Mucosa of descending colon (tissue), 3 donors: ENCODE measurements around the gene NT5DC1. TPM values are rescaled to one million over a fixed set of nuclear protein-coding genes. Genes with fewer than 3 reads are reported as not detected.
A peak's percentile ranks its signal among the peaks of the same experiment; 100 is the strongest.

ENCODE experiments used
- ATAC-seq: fragments of 200-7000 bp; cut with Tn5 transposase; one replicate; pipeline ENCODE4 v1.9.1; 2020; ENCODE audit warnings: mild to moderate bottlenecking, moderate library complexity
- DNase-seq, 3 donors: peaks; one replicate each; pipeline ENCODE4 v3.0.0-alpha.2; 2020
- H3K36me3 ChIP-seq: fragments of 200-600 bp; one replicate; pipeline ENCODE4 v1.8.0; 2021; ENCODE audit warnings: low read depth, mild to moderate bottlenecking
- H3K4me1 ChIP-seq: fragments of 200-600 bp; one replicate; pipeline ENCODE4 v1.8.0; 2021; ENCODE audit warnings: low read depth, mild to moderate bottlenecking
- H3K4me3 ChIP-seq: fragments of 200-600 bp; one replicate; pipeline ENCODE4 v1.8.0; 2021; ENCODE audit warnings: mild to moderate bottlenecking
- H3K9me3 ChIP-seq: fragments of 200-600 bp; one replicate; pipeline ENCODE4 v1.8.0; 2021; ENCODE audit warnings: mild to moderate bottlenecking
- intact Hi-C, 2 donors: fragments of 100-400 bp; cut with DNase I in 1 of 2; cut with micrococcal nuclease in 1 of 2; formaldehyde crosslinking; loops; one replicate each; pipeline versions ENCODE4 v1.11.0 to v1.11.1; 2022; cut with DNase I, micrococcal nuclease
- total RNA-seq, 3 donors: library from RNA; stranded (reverse); fragmentation: NEBNext Ultra II Directional in 2 of 3; extraction: Animal tissue kit (Norgen Biotek cat#: 25700) in 2 of 3; gene quantifications; one replicate each; pipeline versions ENCODE4 v1.2.1 to v1.2.4, GENCODE V29; 2021 to 2023
- TF ChIP-seq, protein P1 (sequence below): fragments of 200-600 bp; IDR thresholded peaks from one replicate; pipeline ENCODE4 v1.8.0; 2022; ENCODE audit warnings: antibody characterized with exemption, mild to moderate bottlenecking
- donor health status: DM: no; HTN: no; CAD: no; lungs with moderate emphysema.
- donor health status: DM: no; HTN: no; CAD: no.
- donor health status: DM: no; HTN: yes; CAD: no.

NT5DC1 gene
- total RNA-seq, 3 donors from 2014 or later = 32.6 to 49.6 (median 43.2) TPM

DNA sequence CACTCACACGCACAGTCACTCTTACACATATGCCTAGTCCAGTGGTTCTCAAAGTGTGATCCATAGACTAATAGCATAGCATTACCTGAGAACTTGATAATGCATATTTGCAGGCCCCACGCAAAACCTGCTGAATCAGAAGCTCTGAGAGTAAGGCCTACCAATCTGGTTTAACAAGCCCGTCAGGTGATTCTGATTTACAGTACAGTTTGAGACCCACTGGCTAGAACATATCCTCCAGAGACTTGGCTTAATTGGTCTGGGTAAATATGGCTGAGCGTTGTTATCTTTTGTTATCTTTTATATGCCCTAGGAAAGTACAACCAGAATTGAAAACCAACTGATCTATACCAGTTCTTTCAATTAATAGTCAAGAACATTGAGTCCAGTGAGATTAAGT lies 143.6 kb downstream of the NT5DC1 start:
- peak in 1 of 3 donors; percentile 22 for DNase-seq
- intact Hi-C loops = no loop called here
- H3K4me1 ChIP-seq = no peaks in the 10 kb centered on the region
- TF ChIP-seq, protein P1, sequence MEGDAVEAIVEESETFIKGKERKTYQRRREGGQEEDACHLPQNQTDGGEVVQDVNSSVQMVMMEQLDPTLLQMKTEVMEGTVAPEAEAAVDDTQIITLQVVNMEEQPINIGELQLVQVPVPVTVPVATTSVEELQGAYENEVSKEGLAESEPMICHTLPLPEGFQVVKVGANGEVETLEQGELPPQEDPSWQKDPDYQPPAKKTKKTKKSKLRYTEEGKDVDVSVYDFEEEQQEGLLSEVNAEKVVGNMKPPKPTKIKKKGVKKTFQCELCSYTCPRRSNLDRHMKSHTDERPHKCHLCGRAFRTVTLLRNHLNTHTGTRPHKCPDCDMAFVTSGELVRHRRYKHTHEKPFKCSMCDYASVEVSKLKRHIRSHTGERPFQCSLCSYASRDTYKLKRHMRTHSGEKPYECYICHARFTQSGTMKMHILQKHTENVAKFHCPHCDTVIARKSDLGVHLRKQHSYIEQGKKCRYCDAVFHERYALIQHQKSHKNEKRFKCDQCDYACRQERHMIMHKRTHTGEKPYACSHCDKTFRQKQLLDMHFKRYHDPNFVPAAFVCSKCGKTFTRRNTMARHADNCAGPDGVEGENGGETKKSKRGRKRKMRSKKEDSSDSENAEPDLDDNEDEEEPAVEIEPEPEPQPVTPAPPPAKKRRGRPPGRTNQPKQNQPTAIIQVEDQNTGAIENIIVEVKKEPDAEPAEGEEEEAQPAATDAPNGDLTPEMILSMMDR = no peak
- no peak overlapping the region for H3K4me3 ChIP-seq
- no peaks in the 10 kb centered on the region for H3K9me3 ChIP-seq
- H3K36me3 ChIP-seq = no peaks in the 10 kb centered on the region
- ATAC-seq = peak; percentile 77

DNA sequence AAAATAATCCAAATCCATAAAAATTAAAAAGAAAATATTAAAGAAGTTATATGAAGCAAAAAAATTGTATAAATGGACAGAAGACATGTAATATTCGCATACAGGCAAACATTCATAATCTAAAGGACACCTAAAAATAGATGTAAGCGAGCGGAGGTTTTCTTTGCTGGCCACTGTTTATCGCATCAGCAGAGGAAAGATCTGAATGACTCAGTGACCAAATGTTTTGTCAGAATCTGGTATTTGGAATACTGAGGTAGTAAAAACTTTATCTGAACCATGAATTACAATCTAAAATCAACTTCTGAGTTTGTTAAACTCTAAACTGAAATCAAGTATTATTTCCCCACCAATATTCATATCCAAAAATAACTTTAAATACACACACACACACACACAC lies 145.4 kb downstream of the NT5DC1 start:
- ATAC-seq (no peak), DNase-seq (no peak)
- Histone ChIP-seq H3K4me1 (no peaks in the 10 kb centered on the region), H3K9me3 (no peaks in the 10 kb centered on the region), H3K4me3 (no peak overlapping the region), H3K36me3 (no peaks in the 10 kb centered on the region)
- intact Hi-C loops = no loop called here
- TF ChIP-seq, protein P1 = no peak

DNA sequence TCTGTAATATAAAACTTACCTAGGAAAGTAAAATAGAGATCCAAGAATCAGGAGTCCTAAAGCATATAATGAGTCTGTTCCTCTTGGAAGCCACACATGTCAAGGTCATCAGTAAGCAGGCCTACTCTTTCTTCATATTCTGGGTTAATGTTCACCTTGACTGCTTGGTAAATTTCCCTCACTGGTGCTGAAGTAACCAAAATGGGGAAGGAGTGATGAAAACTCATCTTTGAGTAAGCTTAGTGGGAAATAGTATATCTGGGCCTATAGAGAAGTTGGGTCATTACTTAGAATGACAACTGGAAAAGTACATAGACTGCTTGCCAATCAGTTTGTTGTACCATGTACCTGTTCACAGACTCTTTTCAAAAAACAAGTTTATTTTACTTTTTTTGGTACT lies 146.6 kb downstream of the NT5DC1 start:
- ATAC-seq = no peak
- TF ChIP-seq, protein P1 = no peak
- Histone ChIP-seq H3K4me1 (no peaks in the 10 kb centered on the region), H3K4me3 (no peak overlapping the region), H3K9me3 (no peaks in the 10 kb centered on the region), H3K36me3 (no peaks in the 10 kb centered on the region)
- DNase-seq = no peak
- intact Hi-C loops = no loop called here

DNA sequence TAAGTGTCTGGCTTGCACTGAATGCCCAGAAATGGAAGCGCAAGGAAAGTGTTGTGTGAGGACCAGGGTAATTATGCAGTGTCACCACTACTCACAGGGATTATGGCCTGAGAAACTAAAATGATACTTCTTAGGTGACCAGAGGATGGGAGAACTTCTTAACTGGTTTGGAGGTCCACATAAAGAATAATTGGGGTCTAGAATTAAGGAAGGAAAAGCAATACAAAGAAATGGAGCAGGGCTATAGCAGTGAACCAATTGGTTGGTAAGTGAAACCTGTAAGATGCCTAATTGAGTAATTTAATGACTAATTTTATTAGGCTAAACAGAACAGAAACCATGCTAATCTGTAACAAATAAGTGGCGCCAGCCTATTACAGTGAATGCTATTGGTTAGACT lies 147.9 kb downstream of the NT5DC1 start:
- Histone ChIP-seq H3K36me3 (no peaks in the 10 kb centered on the region), H3K4me1 (peaks cover 4% of the 10 kb centered on the region), H3K9me3 (no peaks in the 10 kb centered on the region), H3K4me3 (no peak overlapping the region)
- ATAC-seq = no peak
- intact Hi-C loops = no loop called here
- DNase-seq = no peak
- TF ChIP-seq, protein P1 = no peak

DNA sequence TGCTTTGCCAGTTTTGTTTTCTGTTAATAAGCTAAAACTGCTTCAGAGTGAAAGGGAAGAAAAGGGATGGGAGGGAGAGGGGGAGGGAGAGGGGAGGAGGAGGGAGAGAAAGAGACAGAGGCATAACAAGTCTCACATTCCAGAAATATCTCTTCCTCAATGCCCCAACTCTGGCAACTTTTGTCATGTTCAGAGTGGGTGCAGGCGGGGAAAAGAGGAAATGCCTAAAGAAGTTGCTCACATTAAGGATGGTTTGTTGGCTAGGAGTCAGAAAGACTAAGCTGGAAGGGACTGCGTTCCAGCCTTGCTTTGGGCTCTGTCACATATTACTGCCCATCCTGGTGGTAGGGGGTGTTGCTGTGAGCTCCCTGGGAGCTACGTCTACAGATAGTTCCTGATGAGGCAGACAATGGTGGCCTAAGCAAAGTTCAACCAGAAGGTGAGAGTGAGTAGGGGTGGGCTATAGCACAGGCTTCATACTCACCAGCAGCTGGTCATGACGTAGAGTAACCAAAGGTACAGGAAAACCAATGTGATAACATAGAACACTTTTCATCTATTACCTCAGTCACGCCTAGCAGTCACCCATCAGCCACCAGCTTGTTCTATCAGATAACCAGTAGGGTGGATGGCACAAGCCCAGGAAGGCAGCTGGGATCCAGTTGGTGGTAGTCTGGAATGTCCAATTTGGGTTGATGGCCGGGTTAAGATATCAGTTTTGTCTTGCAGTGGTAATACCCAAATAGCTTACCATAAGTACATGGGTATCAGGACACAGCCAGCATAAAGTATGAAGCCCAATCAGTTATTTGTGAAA lies 151.1 kb downstream of the NT5DC1 start:
- Histone ChIP-seq H3K4me3 (no peak overlapping the region), H3K9me3 (no peaks in the 10 kb centered on the region)
- intact Hi-C loops = no loop called here

More for the DNA sequence above, 151.1 kb downstream of the NT5DC1 start:
- H3K36me3 ChIP-seq = no peaks in the 10 kb centered on the region
- ATAC-seq = no peak
- TF ChIP-seq, protein P1 = no peak
- H3K4me1 ChIP-seq = peaks cover 4% of the 10 kb centered on the region
- no peak for DNase-seq
